HepG2 (cell line): ENCODE results near the gene C1RL.

Experiments
- SMC3 ChIP-seq: IDR thresholded peaks from 2 replicates; pipeline ENCODE4 v1.6.1; 2011; ENCODE audit warnings: low read length, improper control_type of control experiment
- TF ChIP-seq, protein P1 (sequence below): sonication (generic); formaldehyde crosslinking; IDR thresholded peaks from 2 replicates; pipeline ENCODE4 v1.5.0; 2020; ENCODE audit warnings: mild to moderate bottlenecking, missing genetic modification reagents, moderate library complexity

DNA sequence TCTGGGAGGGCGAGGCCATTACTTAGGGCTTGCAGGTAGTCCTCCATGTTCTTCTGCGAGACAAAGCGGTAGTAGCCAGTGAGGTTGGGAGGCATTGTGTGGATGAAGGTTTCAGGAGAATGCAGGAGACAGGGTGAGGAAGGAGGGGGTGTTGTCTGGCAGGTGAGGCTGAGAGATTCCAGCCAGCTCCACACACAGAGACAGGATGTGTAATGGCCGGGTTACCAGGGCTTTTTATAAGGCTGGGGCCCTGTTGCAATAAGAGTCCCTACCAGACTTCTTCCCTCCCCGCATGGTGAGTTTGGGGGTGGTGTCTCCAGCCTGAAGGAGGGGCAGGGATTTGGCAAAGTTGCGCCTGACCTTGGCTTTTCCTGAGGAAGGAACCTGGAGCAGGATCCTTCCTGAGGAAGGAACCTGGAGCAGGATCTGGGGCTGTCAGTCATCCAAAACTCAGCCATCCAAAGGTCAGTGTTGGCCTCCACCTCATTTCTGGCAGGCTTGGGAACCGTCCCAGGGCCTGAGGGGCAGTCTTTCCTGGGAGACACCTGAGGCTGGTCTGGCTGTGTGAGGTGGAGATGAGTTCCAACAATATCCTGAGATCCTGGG lies 19.8 kb upstream of the C1RL start, which contains the start of gene RBP5:
- TF ChIP-seq SMC3: no peak
- TF ChIP-seq, protein P1, sequence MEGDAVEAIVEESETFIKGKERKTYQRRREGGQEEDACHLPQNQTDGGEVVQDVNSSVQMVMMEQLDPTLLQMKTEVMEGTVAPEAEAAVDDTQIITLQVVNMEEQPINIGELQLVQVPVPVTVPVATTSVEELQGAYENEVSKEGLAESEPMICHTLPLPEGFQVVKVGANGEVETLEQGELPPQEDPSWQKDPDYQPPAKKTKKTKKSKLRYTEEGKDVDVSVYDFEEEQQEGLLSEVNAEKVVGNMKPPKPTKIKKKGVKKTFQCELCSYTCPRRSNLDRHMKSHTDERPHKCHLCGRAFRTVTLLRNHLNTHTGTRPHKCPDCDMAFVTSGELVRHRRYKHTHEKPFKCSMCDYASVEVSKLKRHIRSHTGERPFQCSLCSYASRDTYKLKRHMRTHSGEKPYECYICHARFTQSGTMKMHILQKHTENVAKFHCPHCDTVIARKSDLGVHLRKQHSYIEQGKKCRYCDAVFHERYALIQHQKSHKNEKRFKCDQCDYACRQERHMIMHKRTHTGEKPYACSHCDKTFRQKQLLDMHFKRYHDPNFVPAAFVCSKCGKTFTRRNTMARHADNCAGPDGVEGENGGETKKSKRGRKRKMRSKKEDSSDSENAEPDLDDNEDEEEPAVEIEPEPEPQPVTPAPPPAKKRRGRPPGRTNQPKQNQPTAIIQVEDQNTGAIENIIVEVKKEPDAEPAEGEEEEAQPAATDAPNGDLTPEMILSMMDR: no peak
